Pulmonary artery endothelial cell (primary cell): Measurements from ENCODE around the gene CCDC81. TPM values are rescaled to one million over a fixed set of nuclear protein-coding genes. Genes with fewer than 3 reads are reported as not detected.

Experiments used
- DNase-seq: peaks from one replicate; pipeline ENCODE4 v3.0.0-alpha.2; 2011; ENCODE audit warnings: low read depth, low spot score
- total RNA-seq: library from RNA; depleted of rRNA; stranded (reverse); fragments of >200 nt; gene quantifications from 2 replicates; pipeline ENCODE4 v1.2.3, GENCODE V29; 2014

Gene CCDC81
- total RNA-seq, 1 donor from 2014 or later: 0.53 TPM

DNA sequence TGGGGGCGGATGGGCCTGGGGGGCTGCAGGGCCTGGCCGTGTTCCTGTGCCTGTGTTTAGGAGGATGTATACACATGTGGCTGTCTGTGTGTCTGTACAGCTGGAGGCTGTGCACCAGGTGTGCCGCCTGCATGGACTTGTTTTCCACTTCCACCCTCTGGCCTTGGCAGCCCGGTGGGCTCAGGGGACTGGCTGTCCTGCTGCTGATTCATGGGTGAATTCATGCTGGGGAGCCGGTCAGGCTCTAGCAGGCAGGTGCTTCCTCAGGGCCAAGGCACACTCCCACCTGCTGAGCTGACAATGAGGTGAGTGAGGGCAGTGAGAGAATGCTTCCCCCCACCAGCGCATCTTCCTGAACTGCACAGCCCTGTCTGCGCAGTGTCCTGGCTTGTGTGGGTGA, 88.4 kb downstream of the CCDC81 start:
- no peak for DNase-seq

DNA sequence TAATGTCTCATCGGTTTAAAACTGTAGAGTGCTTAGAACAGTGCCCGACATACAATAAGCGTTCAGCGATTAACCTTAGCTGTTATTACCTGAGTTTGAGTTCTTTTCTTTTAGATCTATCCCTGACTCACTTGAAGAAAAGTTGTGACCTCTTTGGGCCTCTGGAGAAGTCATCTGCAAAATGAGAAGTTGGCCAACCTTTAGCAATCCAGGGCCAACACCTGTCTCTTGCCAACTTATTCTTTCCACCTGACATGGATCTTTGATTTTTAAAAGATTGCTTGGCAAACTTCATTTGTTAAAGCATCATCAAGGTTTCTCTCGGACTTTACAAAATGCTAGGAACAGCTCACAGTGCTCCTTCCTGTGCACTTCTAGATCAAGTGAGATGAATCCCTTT, 89.3 kb downstream of the CCDC81 start:
- no peak for DNase-seq

DNA sequence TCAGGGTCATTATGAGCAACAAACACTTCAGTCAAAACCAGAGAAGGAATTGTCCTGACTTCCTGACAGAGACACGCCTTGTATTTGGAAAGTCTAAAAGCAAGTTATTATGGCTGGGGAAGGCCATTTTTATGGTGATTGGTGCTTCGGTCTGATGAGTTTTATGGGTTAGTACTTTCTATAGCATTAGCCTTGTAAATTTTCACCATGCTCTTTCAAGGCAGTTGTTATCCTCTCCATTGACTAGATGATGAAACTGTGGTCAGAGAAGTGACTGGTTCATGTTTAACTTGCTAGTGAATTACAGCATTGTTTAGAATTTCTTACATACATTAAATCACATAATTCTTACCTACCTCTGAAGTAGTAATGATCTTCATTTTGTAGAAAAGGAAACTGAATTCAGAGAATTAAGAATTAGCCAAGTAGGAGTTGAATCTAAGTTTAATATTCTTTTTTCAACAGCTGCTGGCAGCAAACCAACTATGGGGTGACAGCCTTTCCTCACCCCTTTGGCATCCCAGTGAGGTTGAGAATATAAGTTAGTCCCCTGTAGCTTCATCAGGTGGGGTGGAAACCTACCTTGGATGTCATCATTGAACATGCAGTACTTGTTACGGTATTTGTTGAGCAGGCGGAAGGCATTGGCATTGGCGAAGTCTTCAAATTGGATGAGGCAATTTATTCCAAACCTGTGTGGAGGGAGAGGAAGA, 90.0 kb downstream of the CCDC81 start:
- no peak for DNase-seq

DNA sequence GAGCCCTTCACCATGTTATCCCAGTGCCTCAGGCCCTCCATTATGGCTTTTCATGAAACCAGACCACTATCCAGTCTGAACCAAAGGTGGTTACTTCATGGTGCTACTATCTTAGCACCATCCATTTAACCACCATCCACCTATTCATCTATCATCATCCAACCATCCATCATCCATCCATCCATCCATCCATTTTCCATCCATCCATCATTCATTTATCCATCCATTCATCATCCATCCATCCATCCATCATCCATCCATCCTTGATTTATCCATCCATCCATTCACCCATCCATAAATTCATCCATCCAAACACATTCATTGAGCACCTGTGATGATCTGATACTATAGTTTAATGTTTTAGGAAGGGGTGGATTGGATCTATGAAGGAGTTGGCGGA, 93.5 kb downstream of the CCDC81 start:
- DNase-seq: no peak

DNA sequence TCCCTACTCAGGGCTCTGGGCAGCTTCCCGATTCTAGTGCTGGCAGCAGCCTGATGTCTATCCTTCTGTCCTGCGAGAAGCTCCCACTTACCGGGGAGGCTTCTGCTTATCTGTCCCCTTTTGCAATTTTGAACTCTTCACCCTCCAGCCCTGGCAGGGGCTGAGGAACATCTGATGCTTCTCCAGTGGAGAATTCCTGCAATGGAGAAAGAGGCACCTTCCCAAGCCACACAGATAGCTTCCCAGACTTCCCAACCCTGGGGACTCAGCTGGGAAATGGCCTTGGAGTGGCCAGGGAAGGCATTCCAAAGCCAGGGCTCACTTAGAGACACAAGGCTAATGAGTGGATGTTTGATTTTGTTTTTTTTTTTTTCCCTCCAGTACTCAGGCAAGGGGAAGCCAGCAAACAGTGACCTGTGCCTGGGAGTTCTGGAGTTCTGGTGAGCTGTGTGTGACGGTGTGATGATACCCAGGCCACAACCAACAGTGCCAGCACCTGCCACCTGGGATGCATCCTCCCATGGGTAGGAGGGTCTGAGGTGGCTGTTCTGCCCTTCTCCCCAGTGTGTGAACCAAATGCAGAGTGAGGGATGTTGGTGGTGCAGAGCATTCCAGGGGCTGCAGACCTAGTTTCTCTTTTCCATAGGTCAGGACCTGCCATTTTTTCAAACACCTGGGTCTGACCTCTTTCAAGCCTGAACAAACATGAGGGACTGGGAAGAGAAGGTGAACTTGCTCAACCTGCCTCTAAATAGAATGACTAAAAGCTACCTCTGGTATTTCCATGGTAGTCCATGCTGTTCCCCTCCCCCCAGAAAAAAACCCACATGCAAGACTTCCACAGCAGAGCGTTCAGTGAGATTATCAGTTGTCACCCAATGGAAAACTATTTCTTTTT, 95.1 kb downstream of the CCDC81 start:
- no peak for DNase-seq

Other genes starting within 250 kb of the CCDC81 start
- 18.7 and 27.7 TPM in 2 replicates for gene EED, start 130.1 kb upstream of the CCDC81 start, total RNA-seq
- gene HIKESHI, start 72.6 kb upstream of the CCDC81 start, total RNA-seq: 91.0 and 101 TPM in 2 replicates